ENCODE data around the gene C16orf78.

DNA sequence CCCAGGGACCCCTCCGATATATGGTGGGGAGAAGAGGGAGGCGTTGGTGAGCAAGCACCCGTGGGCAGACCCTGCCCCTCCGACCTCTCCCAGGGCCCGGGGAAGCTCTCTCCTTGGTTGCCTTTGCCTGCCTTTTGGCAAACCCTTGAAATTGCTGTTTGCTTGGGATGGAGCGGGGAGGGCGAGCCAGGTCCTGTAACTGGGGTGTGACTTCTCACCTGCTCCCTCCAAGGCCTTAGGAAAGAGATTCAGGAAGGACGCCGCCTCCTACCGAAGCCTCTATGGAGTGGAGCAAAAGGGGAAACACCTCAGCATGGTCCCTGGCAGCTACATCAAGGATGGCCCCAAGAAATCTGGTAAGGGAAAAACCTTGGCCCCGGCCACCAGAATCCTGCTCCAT is 4.6 kb downstream of the C16orf78 start:
- TF ChIP-seq, protein P1, sequence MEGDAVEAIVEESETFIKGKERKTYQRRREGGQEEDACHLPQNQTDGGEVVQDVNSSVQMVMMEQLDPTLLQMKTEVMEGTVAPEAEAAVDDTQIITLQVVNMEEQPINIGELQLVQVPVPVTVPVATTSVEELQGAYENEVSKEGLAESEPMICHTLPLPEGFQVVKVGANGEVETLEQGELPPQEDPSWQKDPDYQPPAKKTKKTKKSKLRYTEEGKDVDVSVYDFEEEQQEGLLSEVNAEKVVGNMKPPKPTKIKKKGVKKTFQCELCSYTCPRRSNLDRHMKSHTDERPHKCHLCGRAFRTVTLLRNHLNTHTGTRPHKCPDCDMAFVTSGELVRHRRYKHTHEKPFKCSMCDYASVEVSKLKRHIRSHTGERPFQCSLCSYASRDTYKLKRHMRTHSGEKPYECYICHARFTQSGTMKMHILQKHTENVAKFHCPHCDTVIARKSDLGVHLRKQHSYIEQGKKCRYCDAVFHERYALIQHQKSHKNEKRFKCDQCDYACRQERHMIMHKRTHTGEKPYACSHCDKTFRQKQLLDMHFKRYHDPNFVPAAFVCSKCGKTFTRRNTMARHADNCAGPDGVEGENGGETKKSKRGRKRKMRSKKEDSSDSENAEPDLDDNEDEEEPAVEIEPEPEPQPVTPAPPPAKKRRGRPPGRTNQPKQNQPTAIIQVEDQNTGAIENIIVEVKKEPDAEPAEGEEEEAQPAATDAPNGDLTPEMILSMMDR (IDR thresholded peaks at IDR 0.05 in 4 of 5, conservative IDR thresholded peaks at IDR 0.05 in 1 of 5) = no peak
- TF ChIP-seq POLR2A (IDR thresholded peaks at IDR 0.05) = no peak

All from gastrocnemius medialis (tissue), 4 donors.